Breast epithelium (tissue), 3 donors: ENCODE results near the gene DLG1.
"Not testable (repeated sequence)": the region's sequence is repeated elsewhere in the genome, so short reads cannot be mapped to it uniquely, and the experiment has no call there.

Source experiments
- CTCF ChIP-seq, 3 donors: fragments of 450-650 bp; IDR thresholded peaks; one replicate each; pipeline ENCODE4 v1.5.1; 2016 to 2017; ENCODE audit warnings: antibody characterized with exemption in 3 of 3, mild to moderate bottlenecking in 3 of 3, moderate library complexity in 3 of 3
- POLR2A ChIP-seq: fragments of 450-650 bp; IDR thresholded peaks from one replicate; pipeline ENCODE4 v1.6.1; 2016; ENCODE audit warnings: antibody characterized with exemption, mild to moderate bottlenecking, moderate library complexity

GRCh38 chr3:197200856-197201255 is 97.6 kb downstream of the DLG1 start:
- not testable (repeated sequence) for TF ChIP-seq CTCF (IDR thresholded peaks at IDR 0.05); POLR2A
